HEK293T (cell line): ENCODE results near the gene TFEC.

Source experiments
- CTCF ChIA-PET: fragments of 350-600 bp; formaldehyde crosslinking; extraction: SDS; loops from one replicate; lab custom pipeline; 2021; ENCODE audit warnings: antibody characterized with exemption, inconsistent platforms; lab: Yijun Ruan, JAX
- POLR2A ChIA-PET: fragments of 350-600 bp; formaldehyde crosslinking; extraction: SDS; loops from one replicate; lab custom pipeline; 2020; ENCODE audit warnings: antibody characterized with exemption, inconsistent platforms; lab: Yijun Ruan, JAX
- DNase-seq: peaks from one replicate; pipeline ENCODE4 v3.0.0; 2012; ENCODE audit warnings: mixed read lengths; ENCODE audit errors: extremely low spot score
- ARNT ChIP-seq: fragments of 450-650 bp; IDR thresholded peaks from 2 replicates; pipeline ENCODE4 v1.6.1; 2017; ENCODE audit warnings: mild to moderate bottlenecking
- BHLHE40 ChIP-seq: fragments of 450-650 bp; IDR thresholded peaks from 2 replicates; pipeline ENCODE4 v1.6.1; 2016; ENCODE audit warnings: mild to moderate bottlenecking, moderate library complexity, borderline replicate concordance
- CTBP1 ChIP-seq: fragments of 450-650 bp; IDR thresholded peaks from 2 replicates; pipeline ENCODE4 v1.6.1; 2016; ENCODE audit warnings: borderline replicate concordance
- ELF4 ChIP-seq: fragments of 450-650 bp; IDR thresholded peaks from 2 replicates; pipeline ENCODE4 v1.6.1; 2017; ENCODE audit warnings: antibody characterized with exemption
- FOXA1 ChIP-seq: fragments of 450-650 bp; IDR thresholded peaks from 2 replicates; pipeline ENCODE4 v1.6.1; 2016; ENCODE audit warnings: mild to moderate bottlenecking
- FOXK2 ChIP-seq: fragments of 450-650 bp; IDR thresholded peaks from 2 replicates; pipeline ENCODE4 v1.6.1; 2016; ENCODE audit warnings: mild to moderate bottlenecking
- FOXM1 ChIP-seq: fragments of 450-650 bp; IDR thresholded peaks from 2 replicates; pipeline ENCODE4 v1.6.1; 2017; ENCODE audit warnings: mild to moderate bottlenecking, borderline replicate concordance
- HDGF ChIP-seq: fragments of 450-650 bp; IDR thresholded peaks from 2 replicates; pipeline ENCODE4 v1.6.1; 2017; ENCODE audit warnings: antibody characterized with exemption, borderline replicate concordance
- L3MBTL2 ChIP-seq: fragments of 450-650 bp; conservative IDR thresholded peaks from 2 replicates; pipeline ENCODE4 v1.6.1; 2016; ENCODE audit warnings: mild to moderate bottlenecking
- LEF1 ChIP-seq: fragments of 450-650 bp; IDR thresholded peaks from 2 replicates; pipeline ENCODE4 v1.6.1; 2017; ENCODE audit warnings: mild to moderate bottlenecking, borderline replicate concordance
- NFRKB ChIP-seq: fragments of 450-650 bp; IDR thresholded peaks from 2 replicates; pipeline ENCODE4 v1.6.1; 2016; ENCODE audit warnings: mild to moderate bottlenecking, moderate library complexity
- PKNOX1 ChIP-seq: fragments of 450-650 bp; IDR thresholded peaks from 2 replicates; pipeline ENCODE4 v1.6.1; 2016
- SP1 ChIP-seq: fragments of 450-650 bp; IDR thresholded peaks from 2 replicates; pipeline ENCODE4 v1.6.1; 2017
- SUZ12 ChIP-seq: fragments of 450-650 bp; IDR thresholded peaks from 2 replicates; pipeline ENCODE4 v1.6.1; 2016; ENCODE audit warnings: mild to moderate bottlenecking
- TARDBP ChIP-seq: fragments of 450-650 bp; IDR thresholded peaks from 2 replicates; pipeline ENCODE4 v1.6.1; 2016
- ZNF384 ChIP-seq: fragments of 450-650 bp; IDR thresholded peaks from 2 replicates; pipeline ENCODE4 v1.6.1; 2016

The TFEC gene

GRCh38 chr7:115997221-115997620 lies 33.3 kb downstream of the TFEC start:
- ChIA-PET POLR2A (no interaction called here), CTCF (no interaction called here)
- no peak for TF ChIP-seq ARNT
- no peak for TF ChIP-seq HDGF
- TF ChIP-seq SUZ12 = no peak
- TF ChIP-seq SP1 = no peak
- TF ChIP-seq LEF1 = no peak
- TF ChIP-seq ZNF384 = no peak
- no peak for TF ChIP-seq ELF4
- TF ChIP-seq FOXA1 = no peak
- no peak for TF ChIP-seq TARDBP
- TF ChIP-seq CTBP1 = no peak
- no peak for TF ChIP-seq FOXM1
- TF ChIP-seq FOXK2 = no peak
- no peak for TF ChIP-seq PKNOX1
- no peak for TF ChIP-seq L3MBTL2
- TF ChIP-seq NFRKB = no peak
- no peak for TF ChIP-seq BHLHE40

GRCh38 chr7:115995701-115996100 lies 34.9 kb downstream of the TFEC start:
- no peak for DNase-seq
- TF ChIP-seq HDGF = no peak
- TF ChIP-seq ELF4 = no peak
- TF ChIP-seq SP1 = no peak
- ChIA-PET CTCF (no interaction called here), POLR2A (no interaction called here)

More at GRCh38 chr7:115997221-115997620, 33.3 kb downstream of the TFEC start:
- DNase-seq = no peak

GRCh38 chr7:115988401-115988800 lies 42.2 kb downstream of the TFEC start:
- no peak for DNase-seq
- POLR2A ChIA-PET = no interaction called here
- CTCF ChIA-PET = no interaction called here
- TF ChIP-seq BHLHE40 (no peak), L3MBTL2 (no peak), TARDBP (no peak), HDGF (no peak), ARNT (no peak), FOXA1 (no peak), CTBP1 (no peak), FOXM1 (no peak), NFRKB (no peak), PKNOX1 (no peak)

GRCh38 chr7:115987486-115987885 lies 43.1 kb downstream of the TFEC start:
- TF ChIP-seq FOXM1 (no peak), BHLHE40 (no peak), SUZ12 (no peak), FOXK2 (no peak), LEF1 (no peak), HDGF (no peak), NFRKB (no peak), ARNT (no peak), FOXA1 (no peak), SP1 (no peak), ELF4 (no peak), CTBP1 (no peak), L3MBTL2 (no peak), ZNF384 (no peak), PKNOX1 (no peak), TARDBP (no peak)
- CTCF ChIA-PET = no interaction called here
- no peak for DNase-seq
- POLR2A ChIA-PET = no interaction called here

GRCh38 chr7:115984105-115984504 lies 46.5 kb downstream of the TFEC start:
- ChIA-PET CTCF (no interaction called here), POLR2A (no interaction called here)

More at GRCh38 chr7:115984105-115984504, 46.5 kb downstream of the TFEC start:
- TF ChIP-seq FOXM1 (no peak), CTBP1 (no peak), ELF4 (no peak), SP1 (no peak), PKNOX1 (no peak), TARDBP (no peak), ARNT (no peak), LEF1 (no peak), NFRKB (no peak), BHLHE40 (no peak), L3MBTL2 (no peak), FOXA1 (no peak), HDGF (no peak), FOXK2 (no peak), SUZ12 (no peak), ZNF384 (no peak)
- DNase-seq = no peak
